NCI-H82 treated with DMSO at 0.1 percent for 48 hours (cell line): Measurements from ENCODE around the gene ONECUT3.
"Not testable (repeated sequence)": the region's sequence is repeated elsewhere in the genome, so short reads cannot be mapped to it uniquely, and the experiment has no call there.

Source experiments
- DNase-seq: peaks from one replicate; lab custom pipeline; 2025; ENCODE audit not compliant: unreplicated experiment; lab: John Stamatoyannopoulos, UW

ONECUT3 gene

GRCh38 chr19:1755467-1756171 lies 2.3 kb downstream of the ONECUT3 start:
- no peak for DNase-seq

GRCh38 chr19:1756264-1756663 lies 3.0 kb downstream of the ONECUT3 start:
- DNase-seq, result no peak

- DNase-seq, result no peak
Observed at GRCh38 chr19:1756705-1757465, 3.6 kb downstream of the ONECUT3 start.

GRCh38 chr19:1757468-1758230 lies 4.3 kb downstream of the ONECUT3 start:
- DNase-seq, result no peak

- no peak for DNase-seq
Observed at GRCh38 chr19:1758231-1758577, 4.9 kb downstream of the ONECUT3 start.

GRCh38 chr19:1758959-1759903 lies 5.9 kb downstream of the ONECUT3 start:
- no peak for DNase-seq

GRCh38 chr19:1760020-1760419 lies 6.7 kb downstream of the ONECUT3 start:
- no peak for DNase-seq

GRCh38 chr19:1760786-1761527 lies 7.7 kb downstream of the ONECUT3 start:
- not testable (repeated sequence) for DNase-seq

- DNase-seq, result no peak
Observed at GRCh38 chr19:1761528-1762242, 8.4 kb downstream of the ONECUT3 start.

- DNase-seq, result no peak
Observed at GRCh38 chr19:1762243-1763117, 9.2 kb downstream of the ONECUT3 start.

GRCh38 chr19:1763648-1764639 lies 10.6 kb downstream of the ONECUT3 start:
- no peak for DNase-seq

- no peak for DNase-seq
Observed at GRCh38 chr19:1764729-1765128, 11.4 kb downstream of the ONECUT3 start.

GRCh38 chr19:1765232-1765903 lies 12.1 kb downstream of the ONECUT3 start:
- no peak for DNase-seq

GRCh38 chr19:1765904-1766799 lies 12.8 kb downstream of the ONECUT3 start:
- DNase-seq, result no peak

- no peak for DNase-seq
Observed at GRCh38 chr19:1766800-1767352, 13.6 kb downstream of the ONECUT3 start.
